GM18858 (cell line): Measurements from ENCODE around the gene NOBOX.
"Not testable (repeated sequence)": the region's sequence is repeated elsewhere in the genome, so short reads cannot be mapped to it uniquely, and the experiment has no call there.

ENCODE experiments used
- ATAC-seq: cut with Tn5 transposase; IDR thresholded peaks from one replicate; pipeline ENCODE4 v1.9.1; 2021; ENCODE audit not compliant: unreplicated experiment

NOBOX gene

DNA sequence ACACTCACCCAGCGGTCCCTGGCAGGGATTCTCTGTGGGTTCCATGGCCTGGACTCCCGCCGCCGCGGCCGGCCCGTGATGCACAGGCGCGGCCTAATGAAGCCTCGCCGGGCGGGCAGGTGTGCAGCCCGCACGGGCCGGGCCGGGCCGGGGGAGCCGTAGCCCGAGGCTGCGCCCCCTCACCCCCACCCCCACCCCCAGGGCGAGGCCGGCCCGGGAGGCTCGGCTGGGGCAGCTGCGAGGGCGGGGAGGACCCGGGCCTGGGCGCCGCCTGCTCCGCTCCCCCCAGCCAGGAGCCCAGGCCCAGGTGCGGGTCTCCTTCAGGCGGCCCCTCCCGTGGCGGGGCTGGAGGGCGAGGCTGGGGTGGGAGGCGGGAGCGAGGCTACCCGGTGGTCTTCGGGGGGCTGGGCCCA lies at the start of gene NOBOX:
NOBOX (minus strand) TSS at position 45 of the 413 bp plus-strand sequence.
- ATAC-seq: no peak

- peak; percentile 87 for ATAC-seq
Observed at GRCh38 chr7:144452064-144452463, 48.6 kb upstream of the NOBOX start.

DNA sequence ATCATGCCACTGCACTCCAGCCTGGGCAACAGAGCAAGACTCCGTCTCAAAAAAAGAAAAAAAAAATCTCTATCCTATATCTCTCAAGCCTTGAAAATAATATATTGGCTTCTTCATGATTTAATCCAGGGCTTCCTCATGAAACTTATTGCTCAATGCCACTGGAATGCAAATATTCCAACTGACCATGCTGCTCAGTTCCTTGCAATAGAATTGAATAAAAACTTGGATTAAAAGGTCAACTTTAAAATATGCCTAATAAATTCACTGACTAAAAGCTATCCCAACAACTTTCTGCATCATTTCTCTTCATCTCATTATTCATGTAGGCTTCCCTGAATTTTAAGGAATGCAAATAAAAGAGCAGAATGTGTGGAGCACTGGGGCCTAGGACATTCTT lies 42.1 kb upstream of the NOBOX start:
- no peak for ATAC-seq

GRCh38 chr7:144439717-144440205 lies 36.3 kb upstream of the NOBOX start:
- no peak for ATAC-seq

- ATAC-seq: no peak
Observed at GRCh38 chr7:144438759-144439158, 35.3 kb upstream of the NOBOX start.

GRCh38 chr7:144437370-144438191 lies 34.1 kb upstream of the NOBOX start:
- ATAC-seq: peak; percentile 77

GRCh38 chr7:144436500-144436899 lies 33.0 kb upstream of the NOBOX start:
- ATAC-seq: no peak

DNA sequence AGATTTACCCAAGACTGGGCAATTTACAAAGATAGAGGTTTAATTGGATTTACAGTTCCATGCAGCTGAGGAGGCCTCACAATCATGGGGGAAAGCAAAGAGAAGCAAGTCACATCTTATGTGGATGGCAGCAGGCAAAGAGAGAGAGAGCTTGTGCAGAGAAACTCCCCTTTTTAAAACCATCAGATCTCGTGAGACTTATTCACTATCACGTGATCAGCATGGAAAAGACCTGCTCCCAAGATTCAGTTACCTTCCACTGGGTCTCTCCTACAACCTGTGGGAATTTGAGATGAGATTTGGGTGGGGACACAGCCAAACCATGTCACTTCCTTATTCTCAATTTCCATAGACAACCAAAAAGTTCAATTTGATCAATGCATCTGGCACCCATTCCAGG lies 24.9 kb upstream of the NOBOX start:
- no peak for ATAC-seq

- ATAC-seq: not testable (repeated sequence)
Observed at GRCh38 chr7:144427539-144427938, 24.0 kb upstream of the NOBOX start.

GRCh38 chr7:144418931-144419330 lies 15.4 kb upstream of the NOBOX start:
- not testable (repeated sequence) for ATAC-seq

GRCh38 chr7:144416341-144416740 lies 12.8 kb upstream of the NOBOX start:
- ATAC-seq: no peak

DNA sequence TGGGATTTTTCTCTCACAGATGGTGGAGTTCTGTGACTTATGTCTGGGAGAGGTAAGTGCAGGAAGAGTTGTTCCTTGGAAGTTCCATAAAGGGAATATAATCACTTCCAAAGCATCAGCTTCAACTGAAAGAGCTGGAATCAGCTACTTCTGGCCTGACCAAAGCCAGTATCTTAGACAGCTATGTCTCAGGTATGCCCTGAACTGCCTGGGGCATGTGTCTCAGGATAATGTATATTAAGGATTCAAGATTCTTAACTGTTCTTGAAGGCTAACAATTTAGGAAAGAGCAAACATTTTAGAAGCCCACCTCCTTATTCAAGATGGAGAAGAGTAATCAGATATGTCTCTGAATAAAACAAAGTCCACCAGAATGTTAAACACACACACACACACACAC lies 12.4 kb upstream of the NOBOX start:
- ATAC-seq: no peak

DNA sequence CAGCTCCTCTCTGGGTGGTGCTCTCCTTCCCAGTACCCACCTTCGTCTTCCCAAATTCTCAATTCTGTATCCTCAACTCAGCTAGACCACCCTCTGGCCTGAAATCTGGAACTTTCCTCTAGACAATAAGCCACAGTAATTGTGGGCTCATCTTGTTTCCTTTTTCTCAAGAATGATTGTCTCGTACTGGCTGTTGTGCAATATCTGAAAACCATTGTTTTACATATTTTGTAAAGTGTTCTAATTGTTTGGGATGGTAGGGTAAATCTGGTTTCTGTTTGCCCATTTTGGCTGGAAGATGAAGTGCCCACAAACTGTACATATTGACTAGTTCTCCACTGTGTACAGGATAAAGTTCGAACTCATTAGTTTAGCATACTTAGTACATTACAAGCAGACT lies 11.3 kb upstream of the NOBOX start:
- ATAC-seq: no peak

DNA sequence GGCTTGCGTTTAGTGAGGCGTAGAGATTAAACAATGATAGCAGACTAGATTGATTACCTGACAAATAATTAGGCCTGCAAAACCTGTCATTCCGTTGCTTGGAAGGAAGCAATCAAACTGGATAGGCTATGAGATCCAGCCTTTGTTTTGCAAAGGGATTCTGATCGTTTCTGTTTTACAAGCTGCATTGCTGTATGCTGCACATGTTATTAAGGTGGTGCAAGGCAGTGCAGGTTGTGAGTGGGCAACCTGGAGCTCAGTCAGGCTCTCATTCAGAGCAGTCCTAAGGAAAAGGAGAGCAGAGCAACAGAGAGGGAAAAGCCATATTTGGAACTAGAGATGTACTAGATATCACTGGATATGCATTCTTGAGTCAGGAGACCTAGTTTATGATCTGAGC lies 6.9 kb upstream of the NOBOX start:
- ATAC-seq: no peak

DNA sequence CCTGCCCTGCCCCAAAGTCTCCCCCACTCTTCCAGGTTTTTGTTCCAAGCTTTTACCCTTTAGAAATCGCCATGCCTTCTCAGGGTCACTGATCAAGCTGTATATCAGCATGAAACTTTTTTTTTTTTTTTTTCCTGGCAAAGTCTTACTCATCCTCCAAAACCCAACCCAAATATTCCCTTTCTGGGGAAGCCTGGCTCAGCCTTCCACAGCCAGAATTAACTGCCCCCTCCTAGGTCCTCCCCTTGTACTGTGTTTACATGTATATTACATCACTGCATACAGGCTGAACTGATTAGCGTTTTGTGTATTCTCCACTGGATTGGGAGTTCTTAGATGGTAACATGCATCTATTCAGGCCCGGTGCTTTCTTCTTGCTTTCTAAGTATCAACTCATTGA lies 4.6 kb upstream of the NOBOX start:
- no peak for ATAC-seq

GRCh38 chr7:144407266-144407931 lies 3.9 kb upstream of the NOBOX start:
- ATAC-seq: no peak

- ATAC-seq: no peak
Observed at GRCh38 chr7:144404946-144405345, 1.5 kb upstream of the NOBOX start.

- no peak for ATAC-seq
Observed at GRCh38 chr7:144403102-144403501, 391 bp downstream of the NOBOX start.

DNA sequence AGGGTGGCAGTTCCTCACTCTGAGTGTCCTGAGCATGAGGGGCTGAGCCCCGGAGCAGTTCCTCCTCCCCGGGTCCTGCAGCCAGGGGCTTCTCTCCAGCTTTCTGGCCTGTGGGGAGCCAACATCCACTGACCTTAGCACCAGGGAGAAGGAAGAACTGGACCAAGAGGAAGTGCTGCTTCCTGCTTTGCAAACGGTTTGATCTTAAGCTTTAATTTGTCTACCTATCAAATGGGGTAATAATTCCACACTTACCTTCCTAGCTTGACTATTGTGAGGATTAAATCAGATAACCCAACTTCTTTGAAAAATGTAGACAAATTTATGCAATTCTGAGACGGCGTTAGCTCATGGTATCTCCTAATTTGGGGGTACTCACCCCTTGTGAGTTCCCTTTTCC lies 2.0 kb downstream of the NOBOX start:
- no peak for ATAC-seq

DNA sequence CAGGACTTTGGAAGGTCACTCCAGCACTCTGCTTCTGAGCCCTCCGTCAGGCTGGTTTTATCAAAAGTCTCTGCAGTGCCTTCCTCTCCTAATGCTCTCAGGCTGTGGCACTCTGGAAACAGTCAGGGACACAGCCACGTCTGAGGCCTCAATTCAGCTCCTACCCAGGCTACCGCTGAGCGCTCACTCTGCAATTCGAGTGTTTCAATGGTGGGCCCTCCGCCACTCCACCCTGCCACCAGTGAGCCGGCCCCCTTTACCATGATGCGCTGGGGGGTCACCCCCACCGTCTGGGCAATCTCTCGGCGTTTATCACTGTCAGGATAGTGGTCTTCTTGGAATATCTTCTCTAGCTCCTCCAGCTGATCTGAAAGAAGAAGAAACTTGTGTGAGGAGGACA lies 3.5 kb downstream of the NOBOX start:
- no peak for ATAC-seq

DNA sequence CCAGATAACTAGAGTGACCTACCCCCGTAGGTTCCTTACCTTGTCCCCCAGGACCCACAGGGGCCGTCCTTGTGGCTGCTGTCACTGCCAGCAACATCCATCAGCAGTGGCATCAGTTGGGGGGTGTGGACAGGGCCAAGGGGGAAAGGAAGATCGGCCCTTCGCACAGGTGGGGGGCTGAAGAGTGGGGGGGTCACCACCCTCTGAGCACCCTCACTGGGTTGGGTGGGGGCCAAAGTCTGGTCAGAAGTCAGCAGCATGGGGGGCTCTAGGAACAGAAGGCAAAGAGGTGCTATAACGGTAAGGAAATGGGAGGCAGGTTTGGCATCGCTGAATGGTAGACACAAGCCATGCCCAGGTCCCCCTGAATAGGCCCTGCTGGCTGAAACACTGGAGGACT lies 4.6 kb downstream of the NOBOX start:
- no peak for ATAC-seq

DNA sequence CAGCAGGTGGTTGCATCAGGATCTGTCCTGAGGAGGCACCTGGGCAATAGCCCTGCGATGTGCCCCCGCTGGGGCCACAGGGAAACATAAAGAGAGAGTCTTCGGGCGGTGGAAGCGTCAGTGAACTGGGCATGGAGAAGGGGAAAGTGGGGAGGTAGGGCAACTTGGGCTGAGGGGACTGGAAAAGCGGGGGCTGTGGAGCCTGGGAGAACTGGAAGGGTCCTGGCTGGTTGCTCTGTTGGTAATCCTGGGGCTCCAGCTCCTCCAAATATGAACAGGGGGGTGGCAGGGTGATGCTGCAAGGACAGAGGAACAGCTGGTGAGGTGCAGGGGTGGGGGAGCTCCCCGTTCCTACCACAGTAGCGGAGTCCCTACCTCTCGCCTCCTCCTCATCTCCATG lies 5.2 kb downstream of the NOBOX start:
- ATAC-seq: no peak
